Fibroblast of lung (primary cell): ENCODE measurements around the gene TPM2. TPM values are rescaled to one million over a fixed set of nuclear protein-coding genes. Genes with fewer than 3 reads are reported as not detected.

Experiments
- DNase-seq, 2 donors: peaks; one replicate each; pipeline versions ENCODE4 v3.0.0 to v3.0.0-alpha.2; 2010; ENCODE audit warnings: low read depth in 2 of 2
- H2AFZ ChIP-seq: 2 replicates; pipeline ENCODE4 v1.5.1; 2012; ENCODE audit warnings: low read length, control low read depth, inconsistent platforms
- H3K27ac ChIP-seq: 2 replicates; pipeline ENCODE4 v1.5.1; 2011; ENCODE audit warnings: low read length, control low read depth; ENCODE audit not compliant: insufficient read depth
- H3K27me3 ChIP-seq: 2 replicates; pipeline ENCODE4 v1.5.1; 2011; ENCODE audit warnings: mild to moderate bottlenecking, low read length; ENCODE audit not compliant: control insufficient read depth, insufficient read depth
- H3K36me3 ChIP-seq: 2 replicates; pipeline ENCODE4 v1.5.1; 2011; ENCODE audit warnings: low read length; ENCODE audit not compliant: control insufficient read depth, insufficient read depth
- H3K4me1 ChIP-seq: 2 replicates; pipeline ENCODE4 v1.5.1; 2011; ENCODE audit warnings: low read length; ENCODE audit not compliant: control insufficient read depth, insufficient read depth; ENCODE audit errors: extremely low read depth
- H3K4me2 ChIP-seq: 2 replicates; pipeline ENCODE4 v1.5.1; 2011; ENCODE audit warnings: low read length, control low read depth; ENCODE audit not compliant: insufficient read depth; ENCODE audit errors: extremely low read depth
- H3K4me3 ChIP-seq, 4 experiments: fragments of 200-600 bp in 1 of 4; sonication (generic) in 1 of 4; replicated peaks in 1 of 4; 2 replicates each; pipeline ENCODE4 v1.5.1; 2011 to 2016; ENCODE audit warnings: low read length in 4 of 4, low read depth in 3 of 4, mild to moderate bottlenecking in 3 of 4, control low read depth in 2 of 4, inconsistent platforms in 1 of 4, mixed read lengths in 1 of 4; ENCODE audit not compliant: insufficient read depth in 1 of 4; ENCODE audit errors: control extremely low read depth in 1 of 4
- H3K79me2 ChIP-seq: 2 replicates; pipeline ENCODE4 v1.5.1; 2012; ENCODE audit warnings: mild to moderate bottlenecking, low read length, inconsistent platforms; ENCODE audit not compliant: control insufficient read depth, insufficient read depth
- H3K9ac ChIP-seq: 2 replicates; pipeline ENCODE4 v1.5.1; 2011; ENCODE audit warnings: mild to moderate bottlenecking, low read length, control low read depth; ENCODE audit not compliant: insufficient read depth
- H3K9me3 ChIP-seq: 2 replicates; pipeline ENCODE4 v1.5.1; 2012; ENCODE audit warnings: low read depth, low read length; ENCODE audit not compliant: control insufficient read depth, insufficient read depth
- H4K20me1 ChIP-seq: 2 replicates; pipeline ENCODE4 v1.5.1; 2011; ENCODE audit warnings: low read length; ENCODE audit not compliant: control insufficient read depth, insufficient read depth; ENCODE audit errors: extremely low read depth
- EZH2 ChIP-seq: IDR thresholded peaks from 2 replicates; pipeline ENCODE4 v1.5.1; 2012; ENCODE audit warnings: low read length, control low read depth, mild to moderate bottlenecking; ENCODE audit errors: missing control alignments
- polyA plus RNA-seq, 2 donors: library from polyadenylated mRNA; depleted of rRNA in 1 of 2; stranded (reverse) in 1 of 2; unstranded in 1 of 2; fragments of >200 nt; gene quantifications; 2 replicates each; pipeline ENCODE4 v1.2.1, GENCODE V29; 2011 to 2012; ENCODE audit warnings: missing spikeins in 1 of 2
- total RNA-seq: library from RNA; depleted of rRNA; stranded (reverse); fragments of >200 nt; gene quantifications from 2 replicates; pipeline ENCODE4 v1.2.1, GENCODE V29; 2014
- TF ChIP-seq, protein P1 (sequence below), 2 donors: IDR thresholded peaks in 1 of 2; conservative IDR thresholded peaks in 1 of 2; 1 replicate in 1 of 2; 2 replicates in 1 of 2; pipeline ENCODE4 v1.5.1; 2011 to 2012; ENCODE audit warnings: low read length in 2 of 2, control low read depth in 1 of 2, inconsistent platforms in 1 of 2, low read depth in 1 of 2, mild to moderate bottlenecking in 1 of 2

The TPM2 gene
- total and polyA plus RNA-seq, 2 donors (not counting 1 experiment from before 2014, with no cell fraction given) = 1,003 to 1,927 TPM

DNA sequence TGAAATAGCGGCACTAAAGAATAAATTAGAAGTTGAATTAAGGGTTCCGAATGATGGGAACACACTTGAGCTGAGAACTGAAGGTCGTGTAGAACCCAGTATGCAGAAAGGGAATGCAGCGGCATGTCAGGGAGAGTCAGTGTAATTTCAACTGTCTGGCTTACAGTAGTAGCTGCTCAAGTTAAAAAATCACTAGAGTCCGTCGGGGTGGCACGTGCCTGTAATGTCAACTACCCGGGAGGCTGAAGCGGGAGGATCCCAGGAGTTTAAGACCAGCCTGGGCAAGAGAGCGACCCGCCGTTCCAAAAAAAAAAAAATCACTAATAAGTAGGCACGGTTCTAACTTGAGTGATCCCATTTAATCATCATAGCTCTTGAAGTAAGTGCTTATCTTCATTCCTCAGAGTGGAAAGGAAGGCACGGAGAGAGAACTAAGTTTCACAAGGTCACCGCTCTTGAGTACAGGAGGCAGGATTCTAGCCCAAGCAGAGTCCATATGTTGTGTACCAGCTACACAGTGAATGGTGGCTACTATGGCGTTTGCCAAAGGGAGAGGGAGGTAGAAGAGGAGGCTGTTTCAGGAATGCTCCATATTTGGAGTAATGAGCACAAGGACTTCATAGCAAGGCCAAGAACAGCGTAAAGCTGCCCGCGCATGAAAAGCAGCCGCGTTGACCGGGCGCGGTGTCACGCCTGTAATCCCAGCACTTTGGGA lies 32.7 kb downstream of the TPM2 start:
- Histone ChIP-seq H2AFZ (peak overlapping the region; percentile 83), H3K9ac (peak overlapping the region; percentile 65), H3K36me3 (peaks cover 2% of the 10 kb centered on the region), H3K9me3 (no peaks in the 10 kb centered on the region), H3K4me1 (peaks cover 16% of the 10 kb centered on the region), H4K20me1 (no peaks in the 10 kb centered on the region), H3K4me2 (peak overlapping the region; percentile 69), H3K27me3 (no peaks in the 10 kb centered on the region), H3K4me3 (peak overlapping the region; percentile 3 to 57 (median 34)), H3K27ac (peak overlapping the region; percentile 97), H3K79me2 (peaks cover 14% of the 10 kb centered on the region)
- DNase-seq = peak; percentile 50 to 79
- TF ChIP-seq EZH2 = no peak
- TF ChIP-seq, protein P1, sequence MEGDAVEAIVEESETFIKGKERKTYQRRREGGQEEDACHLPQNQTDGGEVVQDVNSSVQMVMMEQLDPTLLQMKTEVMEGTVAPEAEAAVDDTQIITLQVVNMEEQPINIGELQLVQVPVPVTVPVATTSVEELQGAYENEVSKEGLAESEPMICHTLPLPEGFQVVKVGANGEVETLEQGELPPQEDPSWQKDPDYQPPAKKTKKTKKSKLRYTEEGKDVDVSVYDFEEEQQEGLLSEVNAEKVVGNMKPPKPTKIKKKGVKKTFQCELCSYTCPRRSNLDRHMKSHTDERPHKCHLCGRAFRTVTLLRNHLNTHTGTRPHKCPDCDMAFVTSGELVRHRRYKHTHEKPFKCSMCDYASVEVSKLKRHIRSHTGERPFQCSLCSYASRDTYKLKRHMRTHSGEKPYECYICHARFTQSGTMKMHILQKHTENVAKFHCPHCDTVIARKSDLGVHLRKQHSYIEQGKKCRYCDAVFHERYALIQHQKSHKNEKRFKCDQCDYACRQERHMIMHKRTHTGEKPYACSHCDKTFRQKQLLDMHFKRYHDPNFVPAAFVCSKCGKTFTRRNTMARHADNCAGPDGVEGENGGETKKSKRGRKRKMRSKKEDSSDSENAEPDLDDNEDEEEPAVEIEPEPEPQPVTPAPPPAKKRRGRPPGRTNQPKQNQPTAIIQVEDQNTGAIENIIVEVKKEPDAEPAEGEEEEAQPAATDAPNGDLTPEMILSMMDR (conservative IDR thresholded peaks at IDR 0.05 in 1 of 2, IDR thresholded peaks at IDR 0.05 in 1 of 2; ENCODE audit: low read depth in 1 of 2, low read length in 2 of 2) = no peak

DNA sequence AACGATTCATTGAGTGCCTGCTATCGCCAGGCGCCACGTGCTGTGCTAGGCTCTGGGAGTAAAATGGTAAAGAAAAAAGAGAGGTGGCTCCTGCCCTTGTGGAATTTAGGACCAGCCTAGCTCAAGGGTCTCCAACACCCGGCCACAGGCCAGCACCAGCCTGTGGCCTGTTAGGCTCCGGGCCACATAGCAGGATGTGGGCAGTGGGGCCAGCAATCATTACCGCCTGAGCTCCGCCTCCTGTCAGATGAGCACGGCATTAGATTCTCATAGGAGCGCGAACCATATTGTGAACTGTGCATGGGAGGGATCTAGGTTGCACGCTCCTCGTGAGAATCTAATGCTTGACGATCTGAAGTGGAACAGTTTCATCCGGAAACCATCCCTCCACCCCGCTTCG lies 33.4 kb downstream of the TPM2 start:
- no peak for DNase-seq

DNA sequence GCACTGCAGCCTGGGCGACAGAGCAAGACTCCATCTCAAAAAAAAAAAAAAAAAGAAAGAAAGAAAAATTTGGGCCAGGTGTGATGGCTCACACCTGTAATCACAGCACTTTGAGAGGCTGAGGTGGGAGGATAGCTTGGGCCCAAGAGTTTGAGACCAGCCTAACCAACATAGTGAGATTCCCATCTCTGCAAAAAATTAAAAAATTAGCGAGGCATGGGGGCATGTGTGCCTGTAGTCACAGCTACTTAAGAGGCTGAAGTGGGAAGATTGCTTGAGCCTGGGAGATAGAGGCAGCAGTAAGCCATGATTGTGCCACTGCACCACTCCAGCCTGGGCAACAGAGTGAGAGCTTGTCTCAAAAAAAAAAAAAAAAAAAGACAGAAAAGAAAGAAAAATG lies 36.1 kb downstream of the TPM2 start:
- H3K4me3 ChIP-seq = no peak overlapping the region
- H2AFZ ChIP-seq = no peak overlapping the region
- no peaks in the 10 kb centered on the region for H3K27me3 ChIP-seq
- TF ChIP-seq, protein P1 (conservative IDR thresholded peaks at IDR 0.05 in 1 of 2, IDR thresholded peaks at IDR 0.05 in 1 of 2; ENCODE audit: low read depth in 1 of 2, low read length in 2 of 2) = no peak
- no peak for TF ChIP-seq EZH2
- no peak overlapping the region for H3K9ac ChIP-seq
- H3K4me2 ChIP-seq = no peak overlapping the region
- H4K20me1 ChIP-seq = no peaks in the 10 kb centered on the region
- H3K27ac ChIP-seq = no peak overlapping the region
- peaks cover 4% of the 10 kb centered on the region for H3K4me1 ChIP-seq
- no peaks in the 10 kb centered on the region for H3K79me2 ChIP-seq
- no peaks in the 10 kb centered on the region for H3K9me3 ChIP-seq
- no peak for DNase-seq
- no peaks in the 10 kb centered on the region for H3K36me3 ChIP-seq

More for the DNA sequence above, 33.4 kb downstream of the TPM2 start:
- peaks cover 2% of the 10 kb centered on the region for H3K36me3 ChIP-seq
- H3K27ac ChIP-seq = no peak overlapping the region
- H3K4me2 ChIP-seq = no peak overlapping the region
- no peaks in the 10 kb centered on the region for H3K27me3 ChIP-seq
- H3K4me3 ChIP-seq = no peak overlapping the region
- no peak overlapping the region for H3K9ac ChIP-seq
- H2AFZ ChIP-seq = no peak overlapping the region
- H4K20me1 ChIP-seq = no peaks in the 10 kb centered on the region
- TF ChIP-seq EZH2 = no peak
- TF ChIP-seq, protein P1 (conservative IDR thresholded peaks at IDR 0.05 in 1 of 2, IDR thresholded peaks at IDR 0.05 in 1 of 2; ENCODE audit: low read depth in 1 of 2, low read length in 2 of 2) = no peak
- H3K9me3 ChIP-seq = no peaks in the 10 kb centered on the region
- peaks cover 16% of the 10 kb centered on the region for H3K4me1 ChIP-seq
- H3K79me2 ChIP-seq = peaks cover 14% of the 10 kb centered on the region
